ENCODE results near the gene DGCR8. TPM values are rescaled to one million over a fixed set of nuclear protein-coding genes. Genes with fewer than 3 reads are reported as not detected.

DGCR8 gene
- total RNA-seq, 2 experiments from 2014 or later, result 35.0 to 38.8 TPM

DNA sequence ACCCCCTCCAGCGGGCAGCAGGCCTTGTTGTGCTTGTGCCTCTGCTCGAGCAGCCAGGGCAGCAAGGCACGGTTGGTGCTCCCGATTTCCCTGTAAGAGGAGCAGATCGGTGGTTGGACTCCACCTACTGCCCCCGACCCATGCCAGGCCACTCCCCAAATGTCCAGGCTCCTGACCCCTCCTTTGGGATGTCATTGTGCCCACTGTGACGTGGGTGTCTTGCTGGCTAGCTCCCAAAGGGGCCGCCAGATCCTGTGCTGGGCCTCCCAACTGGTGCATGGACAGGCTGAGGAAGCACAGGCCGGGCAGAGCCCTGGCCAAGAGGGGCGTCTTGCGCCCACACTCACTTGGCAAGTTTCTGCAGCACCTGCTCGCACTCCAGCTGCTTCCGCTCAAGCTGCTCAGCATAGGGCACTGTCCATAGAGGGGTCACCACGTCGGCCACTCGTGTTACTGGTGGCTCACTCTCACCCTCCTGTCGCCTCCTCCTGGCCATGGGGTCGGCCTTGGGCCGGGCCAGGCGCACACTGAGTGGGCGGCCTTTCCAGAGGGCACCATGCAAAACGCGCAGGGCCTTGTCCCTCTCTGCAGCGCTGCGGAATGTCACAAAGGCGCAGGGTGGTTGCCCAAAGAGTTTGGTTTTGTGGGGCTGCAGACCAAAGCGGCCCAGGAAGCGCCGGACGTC, 35.8 kb downstream of the DGCR8 start, which contains the start of gene RANBP1:
Gene RANBP1, plus strand, starts transcription at position 414 of the 685 bp plus-strand sequence. Its CDS starts 81 bp downstream, at position 495.
- Mint-ChIP-seq H3K27ac (peak within 1 kb of the TSS; percentile 96), H3K27me3 (no peaks in the 10 kb centered on the region), H3K36me3 (ENCODE audit: low read depth) (peaks cover 65% of the 10 kb centered on the region), H3K9me3 (no peaks in the 10 kb centered on the region), H3K4me1 (ENCODE audit: low read depth) (peaks cover 69% of the 10 kb centered on the region), H3K4me3 (peak within 1 kb of the TSS; percentile 87)
- TF ChIP-seq, protein P1, sequence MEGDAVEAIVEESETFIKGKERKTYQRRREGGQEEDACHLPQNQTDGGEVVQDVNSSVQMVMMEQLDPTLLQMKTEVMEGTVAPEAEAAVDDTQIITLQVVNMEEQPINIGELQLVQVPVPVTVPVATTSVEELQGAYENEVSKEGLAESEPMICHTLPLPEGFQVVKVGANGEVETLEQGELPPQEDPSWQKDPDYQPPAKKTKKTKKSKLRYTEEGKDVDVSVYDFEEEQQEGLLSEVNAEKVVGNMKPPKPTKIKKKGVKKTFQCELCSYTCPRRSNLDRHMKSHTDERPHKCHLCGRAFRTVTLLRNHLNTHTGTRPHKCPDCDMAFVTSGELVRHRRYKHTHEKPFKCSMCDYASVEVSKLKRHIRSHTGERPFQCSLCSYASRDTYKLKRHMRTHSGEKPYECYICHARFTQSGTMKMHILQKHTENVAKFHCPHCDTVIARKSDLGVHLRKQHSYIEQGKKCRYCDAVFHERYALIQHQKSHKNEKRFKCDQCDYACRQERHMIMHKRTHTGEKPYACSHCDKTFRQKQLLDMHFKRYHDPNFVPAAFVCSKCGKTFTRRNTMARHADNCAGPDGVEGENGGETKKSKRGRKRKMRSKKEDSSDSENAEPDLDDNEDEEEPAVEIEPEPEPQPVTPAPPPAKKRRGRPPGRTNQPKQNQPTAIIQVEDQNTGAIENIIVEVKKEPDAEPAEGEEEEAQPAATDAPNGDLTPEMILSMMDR (IDR thresholded peaks at IDR 0.05), result no peak
- intact Hi-C loops (cut with micrococcal nuclease), result loop anchor here (2.0 to 5.0 kb wide), 2 partner anchors 15 to 34 kb away; partner anchors contain the start of gene DGCR8
- ChIA-PET CTCF (no interaction called here), POLR2A (interaction anchor here (0.6 to 6.8 kb wide), 9 partner anchors 8 to 174 kb away, joined by 3 to 111 read pairs (median 6); partner anchors contain the start of genes COMT, TANGO2, TXNRD2 and ZDHHC8)
- DNase-seq, result no peak
- ATAC-seq, result no peak

GRCh38 chr22:20116376-20116950, 36.4 kb downstream of the DGCR8 start:
- H3K4me1 Mint-ChIP-seq (ENCODE audit: low read depth), result peaks cover 65% of the 10 kb centered on the region

DNA sequence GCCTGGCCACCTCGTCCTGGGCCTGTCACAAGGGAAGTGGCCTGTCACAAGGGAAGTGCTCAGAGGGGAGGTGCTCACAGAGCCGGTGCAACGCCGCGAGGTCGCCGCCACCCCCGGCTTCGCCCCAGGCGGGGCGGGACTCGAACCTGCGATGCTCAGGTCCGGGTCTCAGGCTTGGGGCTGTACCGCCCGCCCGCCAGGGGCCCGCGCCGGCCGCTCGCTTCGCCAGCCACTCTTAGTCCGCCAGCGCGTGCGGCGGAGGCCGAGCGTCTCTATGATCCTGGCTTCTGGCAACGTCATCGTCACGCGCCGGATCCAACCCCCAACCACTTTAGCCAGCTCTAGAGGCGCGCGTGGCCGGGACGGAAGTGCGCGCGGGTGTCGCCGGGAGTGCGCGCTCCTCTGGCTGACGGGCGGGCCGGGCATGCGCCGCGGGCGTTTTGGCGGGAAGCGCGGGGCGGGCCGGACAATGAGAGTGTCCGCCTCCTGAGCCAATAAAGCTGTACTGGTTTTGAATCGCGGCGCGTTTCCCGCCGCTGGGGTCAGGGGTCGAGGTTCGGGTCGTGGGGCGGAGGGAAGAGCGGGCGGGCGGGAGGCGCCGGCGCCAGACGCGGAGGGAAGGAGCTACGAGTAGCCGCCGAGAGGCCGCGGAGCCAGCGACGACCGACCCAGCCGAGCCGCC, 37.1 kb downstream of the DGCR8 start, which contains the start of gene TRMT2A:
Gene TRMT2A, minus strand, starts transcription at position 276 of the 682 bp plus-strand sequence. CDS start 320 bp downstream, outside the sequence.
- ATAC-seq (peak; percentile 85), DNase-seq (peak; percentile 99)
- no peaks in the 10 kb centered on the region for H3K9me3 Mint-ChIP-seq
- H3K4me1 Mint-ChIP-seq (ENCODE audit: low read depth), result peaks cover 63% of the 10 kb centered on the region
- intact Hi-C loops (cut with micrococcal nuclease), result loop anchor here (2.0 to 5.0 kb wide), 2 partner anchors 16 to 35 kb away; partner anchors contain the start of gene DGCR8
- TF ChIP-seq, protein P1 (IDR thresholded peaks at IDR 0.05), result no peak
- ChIA-PET POLR2A (interaction anchor here (0.8 to 6.8 kb wide), 22 partner anchors 9 to 205 kb away, joined by 3 to 111 read pairs (median 5); partner anchors contain the start of genes COMT, TANGO2, TXNRD2 and ZDHHC8), CTCF (interaction anchor here (0.6 to 1.5 kb wide), 5 partner anchors 8 to 94 kb away, joined by 3 to 4 read pairs (median 3); no protein-coding TSS in a partner anchor)
- H3K27ac Mint-ChIP-seq, result peak within 1 kb of the TSS; percentile 96
- H3K36me3 Mint-ChIP-seq (ENCODE audit: low read depth), result peaks cover 70% of the 10 kb centered on the region
- H3K27me3 Mint-ChIP-seq, result no peaks in the 10 kb centered on the region
- H3K4me3 Mint-ChIP-seq, result peak within 1 kb of the TSS; percentile 97

More at GRCh38 chr22:20116376-20116950, 36.4 kb downstream of the DGCR8 start:
- ATAC-seq (no peak), DNase-seq (peak; percentile 23)
- POLR2A ChIA-PET, result interaction anchor here (0.6 to 6.8 kb wide), 10 partner anchors 9 to 175 kb away, joined by 3 to 111 read pairs (median 5); partner anchors contain the start of genes COMT, TANGO2, TXNRD2 and ZDHHC8
- peak overlapping the region; percentile 87 for H3K4me3 Mint-ChIP-seq
- no peaks in the 10 kb centered on the region for H3K27me3 Mint-ChIP-seq
- peaks cover 66% of the 10 kb centered on the region for H3K36me3 Mint-ChIP-seq (ENCODE audit: low read depth)
- H3K9me3 Mint-ChIP-seq, result no peaks in the 10 kb centered on the region
- CTCF ChIA-PET, result interaction anchor here (1.5 kb wide), 1 partner anchor 33 kb away, joined by 3 read pairs; no protein-coding TSS in a partner anchor
- peak overlapping the region; percentile 96 for H3K27ac Mint-ChIP-seq
- intact Hi-C loops (cut with micrococcal nuclease), result loop anchor here (2.0 to 5.0 kb wide), 2 partner anchors 16 to 34 kb away; partner anchors contain the start of gene DGCR8
- TF ChIP-seq, protein P1 (IDR thresholded peaks at IDR 0.05), result no peak

GRCh38 chr22:20117633-20118299, 37.7 kb downstream of the DGCR8 start:
- Mint-ChIP-seq H3K36me3 (ENCODE audit: low read depth) (peaks cover 72% of the 10 kb centered on the region), H3K9me3 (no peaks in the 10 kb centered on the region), H3K4me1 (ENCODE audit: low read depth) (peaks cover 62% of the 10 kb centered on the region), H3K4me3 (peak overlapping the region; percentile 97), H3K27ac (peak overlapping the region; percentile 95), H3K27me3 (no peaks in the 10 kb centered on the region)
- peak; percentile 50 for ATAC-seq
- intact Hi-C loops (cut with micrococcal nuclease), result loop anchor here (2.0 to 5.0 kb wide), 2 partner anchors 17 to 35 kb away; partner anchors contain the start of gene DGCR8
- TF ChIP-seq, protein P1 (IDR thresholded peaks at IDR 0.05), result no peak
- DNase-seq, result peak; percentile 97
- ChIA-PET CTCF (interaction anchor here (0.6 to 1.5 kb wide), 5 partner anchors 9 to 95 kb away, joined by 3 to 4 read pairs (median 3); no protein-coding TSS in a partner anchor), POLR2A (interaction anchor here (0.6 to 6.8 kb wide), 23 partner anchors 10 to 205 kb away, joined by 3 to 111 read pairs (median 5); partner anchors contain the start of genes TANGO2 and ZDHHC8)
